AG10803 (cell line): ENCODE results near the gene MPLKIP.

ENCODE experiments used
- DNase-seq: peaks from one replicate; pipeline ENCODE4 v3.0.0; 2010; ENCODE audit warnings: low read depth
- H3K4me3 ChIP-seq: 2 replicates; pipeline ENCODE4 v1.5.1; 2011; ENCODE audit warnings: mild to moderate bottlenecking, low read length, control low read depth
- TF ChIP-seq, protein P1 (sequence below): conservative IDR thresholded peaks from 2 replicates; pipeline ENCODE4 v1.5.1; 2011; ENCODE audit warnings: mild to moderate bottlenecking, low read length, control low read depth, inconsistent platforms

The MPLKIP gene

DNA sequence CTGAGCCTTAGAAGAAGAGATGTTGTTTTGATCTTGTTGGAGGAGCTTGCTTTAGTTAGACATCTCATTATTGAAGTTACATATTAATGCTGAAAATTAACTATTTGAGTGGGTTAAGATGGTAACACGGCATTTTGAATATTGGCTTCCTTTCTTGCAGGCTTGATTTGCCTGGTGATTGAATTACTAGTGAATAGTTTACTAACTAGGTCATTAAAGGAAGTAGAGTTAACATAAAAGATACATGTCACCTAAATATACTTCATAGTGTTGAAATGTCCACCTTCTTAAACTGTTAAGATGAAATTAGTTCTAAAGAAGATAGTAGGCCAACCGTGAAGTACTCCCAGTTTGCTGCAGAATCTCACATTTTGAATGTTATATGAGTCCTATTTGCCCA lies 18.5 kb downstream of the MPLKIP start:
- H3K4me3 ChIP-seq: no peak overlapping the region
- TF ChIP-seq, protein P1, sequence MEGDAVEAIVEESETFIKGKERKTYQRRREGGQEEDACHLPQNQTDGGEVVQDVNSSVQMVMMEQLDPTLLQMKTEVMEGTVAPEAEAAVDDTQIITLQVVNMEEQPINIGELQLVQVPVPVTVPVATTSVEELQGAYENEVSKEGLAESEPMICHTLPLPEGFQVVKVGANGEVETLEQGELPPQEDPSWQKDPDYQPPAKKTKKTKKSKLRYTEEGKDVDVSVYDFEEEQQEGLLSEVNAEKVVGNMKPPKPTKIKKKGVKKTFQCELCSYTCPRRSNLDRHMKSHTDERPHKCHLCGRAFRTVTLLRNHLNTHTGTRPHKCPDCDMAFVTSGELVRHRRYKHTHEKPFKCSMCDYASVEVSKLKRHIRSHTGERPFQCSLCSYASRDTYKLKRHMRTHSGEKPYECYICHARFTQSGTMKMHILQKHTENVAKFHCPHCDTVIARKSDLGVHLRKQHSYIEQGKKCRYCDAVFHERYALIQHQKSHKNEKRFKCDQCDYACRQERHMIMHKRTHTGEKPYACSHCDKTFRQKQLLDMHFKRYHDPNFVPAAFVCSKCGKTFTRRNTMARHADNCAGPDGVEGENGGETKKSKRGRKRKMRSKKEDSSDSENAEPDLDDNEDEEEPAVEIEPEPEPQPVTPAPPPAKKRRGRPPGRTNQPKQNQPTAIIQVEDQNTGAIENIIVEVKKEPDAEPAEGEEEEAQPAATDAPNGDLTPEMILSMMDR: no peak
- no peak for DNase-seq

GRCh38 chr7:40105879-40106473 lies 28.4 kb downstream of the MPLKIP start:
- no peak overlapping the region for H3K4me3 ChIP-seq
- DNase-seq: no peak
- TF ChIP-seq, protein P1: no peak

GRCh38 chr7:40102897-40103296 lies 31.5 kb downstream of the MPLKIP start:
- no peak overlapping the region for H3K4me3 ChIP-seq
- no peak for DNase-seq
- TF ChIP-seq, protein P1: no peak

DNA sequence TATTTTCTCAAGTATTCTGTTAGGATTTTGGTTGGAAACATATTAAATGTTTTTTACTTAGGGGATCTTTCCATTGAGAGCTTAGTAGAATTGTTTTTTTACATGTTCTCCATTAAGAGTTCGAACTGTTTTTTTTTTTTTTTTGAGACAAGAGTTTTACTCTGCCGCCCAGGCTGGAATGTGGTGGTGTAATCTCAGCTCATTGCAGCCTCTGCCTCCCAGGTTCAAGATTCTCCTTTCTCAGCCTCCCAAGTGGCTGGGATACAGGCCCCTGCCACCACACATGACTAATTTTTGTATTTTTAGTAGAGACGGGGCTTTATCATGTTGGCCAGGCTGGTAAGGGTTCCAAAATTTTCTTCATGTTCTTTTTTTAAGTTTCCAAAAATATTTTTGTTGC lies 33.2 kb downstream of the MPLKIP start:
- no peak for DNase-seq
- TF ChIP-seq, protein P1: no peak
- H3K4me3 ChIP-seq: no peak overlapping the region

DNA sequence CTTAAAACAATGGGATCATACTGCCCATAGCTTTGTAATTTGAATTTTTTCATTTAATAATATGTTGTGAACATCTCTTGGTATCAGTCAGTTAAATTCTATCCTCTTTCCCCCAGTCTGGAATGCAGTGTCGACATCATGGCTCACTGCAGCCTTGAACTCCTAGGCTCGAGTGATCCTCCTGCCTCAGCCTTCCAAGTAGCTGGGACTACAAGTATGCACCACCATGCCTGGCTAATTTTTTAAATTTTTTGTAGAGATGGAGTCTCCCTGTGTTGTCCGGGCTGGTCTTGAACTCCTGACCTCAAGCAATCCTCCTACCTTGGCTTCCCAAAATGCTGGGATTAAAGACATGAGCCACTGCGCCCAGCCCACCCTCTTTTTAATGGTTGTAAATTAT lies 34.6 kb downstream of the MPLKIP start:
- H3K4me3 ChIP-seq: no peak overlapping the region
- TF ChIP-seq, protein P1: no peak
- DNase-seq: peak; percentile 4

GRCh38 chr7:40098810-40099209 lies 35.6 kb downstream of the MPLKIP start:
- no peak for DNase-seq
- no peak overlapping the region for H3K4me3 ChIP-seq
- TF ChIP-seq, protein P1: no peak

DNA sequence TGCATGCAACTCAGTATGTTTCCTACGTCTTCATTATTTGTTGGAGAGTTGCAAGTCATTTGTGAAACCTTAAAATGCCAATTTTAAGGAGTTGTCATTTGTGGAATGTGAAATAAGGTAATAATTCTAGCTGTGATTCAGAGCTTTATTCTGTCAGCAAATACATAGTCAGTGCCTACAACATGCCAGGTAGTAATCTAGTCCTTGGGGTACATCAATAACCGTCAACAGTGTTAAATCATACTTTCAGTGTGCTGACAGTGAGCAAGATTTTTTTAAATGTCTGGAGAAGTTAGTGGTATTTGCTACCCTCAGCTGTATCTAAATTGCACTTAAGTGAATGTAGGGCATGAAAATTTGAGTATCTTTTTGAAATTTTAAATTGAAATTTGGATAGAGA lies 36.7 kb downstream of the MPLKIP start:
- DNase-seq: no peak
- TF ChIP-seq, protein P1: no peak
- no peak overlapping the region for H3K4me3 ChIP-seq
